Measurements from ENCODE around the gene RAB14.

The RAB14 gene

DNA sequence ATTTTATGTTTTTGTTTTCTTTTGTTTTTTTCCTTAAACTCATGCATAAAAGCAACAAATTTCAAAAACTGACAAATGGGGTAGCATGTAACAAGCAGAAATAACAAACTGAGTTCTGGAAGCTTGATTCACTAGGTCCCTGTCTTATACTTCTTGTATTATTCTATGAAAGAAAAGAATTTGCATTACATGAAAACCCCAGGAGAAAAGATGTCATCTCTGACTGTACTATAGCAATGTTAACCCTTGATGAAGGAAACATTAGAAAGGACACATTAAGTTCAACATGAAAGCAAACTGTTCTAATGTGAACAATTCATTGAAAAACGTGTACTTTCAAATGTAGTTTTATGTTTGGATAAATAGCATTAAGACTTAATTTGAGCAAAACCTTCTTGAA, 9.2 kb downstream of the RAB14 start:
- no peak overlapping the region for H3K4me3 ChIP-seq (ENCODE audit: low read depth, low read length)
- TF ChIP-seq, protein P1, sequence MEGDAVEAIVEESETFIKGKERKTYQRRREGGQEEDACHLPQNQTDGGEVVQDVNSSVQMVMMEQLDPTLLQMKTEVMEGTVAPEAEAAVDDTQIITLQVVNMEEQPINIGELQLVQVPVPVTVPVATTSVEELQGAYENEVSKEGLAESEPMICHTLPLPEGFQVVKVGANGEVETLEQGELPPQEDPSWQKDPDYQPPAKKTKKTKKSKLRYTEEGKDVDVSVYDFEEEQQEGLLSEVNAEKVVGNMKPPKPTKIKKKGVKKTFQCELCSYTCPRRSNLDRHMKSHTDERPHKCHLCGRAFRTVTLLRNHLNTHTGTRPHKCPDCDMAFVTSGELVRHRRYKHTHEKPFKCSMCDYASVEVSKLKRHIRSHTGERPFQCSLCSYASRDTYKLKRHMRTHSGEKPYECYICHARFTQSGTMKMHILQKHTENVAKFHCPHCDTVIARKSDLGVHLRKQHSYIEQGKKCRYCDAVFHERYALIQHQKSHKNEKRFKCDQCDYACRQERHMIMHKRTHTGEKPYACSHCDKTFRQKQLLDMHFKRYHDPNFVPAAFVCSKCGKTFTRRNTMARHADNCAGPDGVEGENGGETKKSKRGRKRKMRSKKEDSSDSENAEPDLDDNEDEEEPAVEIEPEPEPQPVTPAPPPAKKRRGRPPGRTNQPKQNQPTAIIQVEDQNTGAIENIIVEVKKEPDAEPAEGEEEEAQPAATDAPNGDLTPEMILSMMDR (IDR thresholded peaks at IDR 0.05; ENCODE audit: low read depth, low read length): no peak

DNA sequence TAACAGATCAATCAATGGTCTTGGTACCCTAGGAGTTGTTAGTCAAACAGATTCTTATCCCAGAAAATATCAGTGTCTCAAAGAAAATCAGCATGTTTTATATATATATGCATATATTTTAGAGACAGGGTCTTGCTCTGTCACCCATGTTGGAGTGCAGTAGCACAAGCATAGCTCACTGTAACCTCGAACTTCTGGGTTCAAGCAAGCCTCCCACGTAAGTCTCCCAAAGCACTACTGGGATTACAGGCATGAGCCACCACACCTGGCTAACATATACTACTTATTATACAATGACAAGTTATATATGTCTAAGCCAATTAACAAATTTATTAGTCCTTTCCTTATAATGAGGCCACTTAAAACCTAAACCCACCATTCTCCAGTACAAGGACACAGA, 10.4 kb downstream of the RAB14 start:
- TF ChIP-seq, protein P1 (IDR thresholded peaks at IDR 0.05; ENCODE audit: low read depth, low read length): no peak
- no peak overlapping the region for H3K4me3 ChIP-seq (ENCODE audit: low read depth, low read length)

DNA sequence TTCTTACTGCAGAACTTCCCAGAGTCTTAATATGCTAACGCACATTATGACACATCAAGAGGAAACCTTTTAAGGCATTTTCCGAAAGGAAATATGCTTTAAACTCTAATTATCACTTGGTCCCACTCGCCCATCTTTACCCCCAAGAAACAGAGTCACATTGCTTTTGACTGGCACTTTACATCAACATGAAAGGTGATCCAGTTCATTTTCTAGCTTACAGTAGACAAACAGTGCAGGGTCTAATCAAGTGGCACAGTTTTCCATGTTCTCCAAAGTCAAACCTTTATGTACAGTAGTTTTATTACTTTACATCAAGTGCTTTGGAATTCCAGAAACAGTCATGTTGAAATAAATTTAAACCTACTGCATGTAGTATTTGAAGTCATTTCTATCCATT, 12.0 kb downstream of the RAB14 start:
- no peak overlapping the region for H3K4me3 ChIP-seq (ENCODE audit: low read depth, low read length)
- TF ChIP-seq, protein P1 (IDR thresholded peaks at IDR 0.05; ENCODE audit: low read depth, low read length): no peak

DNA sequence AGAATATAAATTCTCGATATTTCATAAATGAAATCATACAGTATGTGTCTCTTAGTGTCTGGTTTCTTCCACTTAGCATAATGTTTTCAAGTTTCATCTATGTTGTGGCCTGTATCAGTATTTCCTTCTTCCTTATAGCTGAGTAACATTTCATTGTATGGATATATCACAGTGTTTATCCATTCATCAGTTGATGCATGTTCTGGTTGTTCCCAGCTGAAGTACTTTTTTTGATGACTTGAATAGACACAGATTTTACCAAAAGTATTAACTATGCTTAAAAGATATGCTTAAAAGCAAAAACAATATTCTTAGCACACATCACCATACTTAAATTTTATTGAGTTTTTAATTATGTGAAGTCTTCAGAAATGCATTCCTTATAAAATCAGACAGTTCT, 12.7 kb downstream of the RAB14 start:
- TF ChIP-seq, protein P1 (IDR thresholded peaks at IDR 0.05; ENCODE audit: low read depth, low read length): no peak
- H3K4me3 ChIP-seq (ENCODE audit: low read depth, low read length): no peak overlapping the region

DNA sequence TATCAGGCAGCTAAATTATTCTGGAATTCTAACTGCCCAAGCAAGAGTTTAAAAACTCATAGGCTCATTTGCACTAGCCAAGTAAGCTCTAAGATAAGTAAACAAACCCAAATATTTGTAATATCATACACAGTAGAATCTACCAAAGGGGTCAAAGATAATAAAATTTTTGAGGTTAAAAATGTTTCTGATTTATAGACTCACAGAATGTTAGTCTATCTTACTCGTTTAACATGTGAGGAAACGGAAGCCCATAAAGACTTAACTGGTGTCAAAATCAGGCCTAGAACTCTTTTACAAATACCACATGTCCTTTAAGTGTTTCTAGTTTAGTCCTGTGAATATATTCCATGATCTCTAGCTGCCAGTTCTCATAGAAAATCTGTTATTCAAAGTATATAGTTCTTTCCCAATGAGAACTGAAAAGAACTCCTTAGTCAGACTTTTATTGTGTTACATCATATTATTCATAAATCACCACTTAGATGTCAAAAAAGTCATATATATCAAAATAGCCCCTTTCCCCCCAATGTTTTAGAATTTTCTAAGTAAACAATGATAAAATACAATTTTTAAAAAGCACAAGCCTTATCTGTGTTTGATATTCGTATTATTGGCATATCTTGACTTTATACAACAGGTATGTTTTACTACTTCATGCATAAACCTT, 13.9 kb downstream of the RAB14 start:
- H3K4me3 ChIP-seq (ENCODE audit: low read depth, low read length): no peak overlapping the region
- TF ChIP-seq, protein P1 (IDR thresholded peaks at IDR 0.05; ENCODE audit: low read depth, low read length): no peak

DNA sequence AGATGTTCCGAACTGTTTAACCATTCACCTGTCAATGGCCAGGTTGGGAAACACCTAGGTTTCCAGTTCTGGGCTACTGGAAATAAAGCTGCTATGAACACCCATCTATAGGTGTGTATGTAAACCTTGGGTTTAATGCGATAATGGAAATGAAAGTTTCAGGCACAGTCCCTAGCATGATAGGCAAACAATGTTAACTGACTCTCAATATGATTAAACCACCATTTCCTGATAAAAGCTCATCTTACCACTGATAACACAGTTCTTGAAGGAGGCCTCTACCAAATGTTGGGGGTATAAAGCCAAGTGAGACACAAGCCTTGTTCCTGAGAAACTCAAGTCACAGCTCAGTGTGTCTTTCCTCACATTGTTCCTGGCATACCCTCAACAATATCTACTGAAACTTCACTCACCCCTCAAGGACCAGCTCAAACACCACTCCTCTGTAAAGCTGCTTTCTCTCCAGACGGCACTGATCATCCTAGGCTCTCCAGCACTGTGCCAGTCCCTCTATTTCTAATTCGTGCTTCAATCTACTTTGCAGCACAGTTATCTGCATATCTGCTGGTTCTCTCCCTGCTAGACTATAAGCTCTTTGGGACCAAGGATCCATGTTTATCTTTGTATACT, 15.8 kb downstream of the RAB14 start:
- no peak overlapping the region for H3K4me3 ChIP-seq (ENCODE audit: low read depth, low read length)
- TF ChIP-seq, protein P1 (IDR thresholded peaks at IDR 0.05; ENCODE audit: low read depth, low read length): no peak

DNA sequence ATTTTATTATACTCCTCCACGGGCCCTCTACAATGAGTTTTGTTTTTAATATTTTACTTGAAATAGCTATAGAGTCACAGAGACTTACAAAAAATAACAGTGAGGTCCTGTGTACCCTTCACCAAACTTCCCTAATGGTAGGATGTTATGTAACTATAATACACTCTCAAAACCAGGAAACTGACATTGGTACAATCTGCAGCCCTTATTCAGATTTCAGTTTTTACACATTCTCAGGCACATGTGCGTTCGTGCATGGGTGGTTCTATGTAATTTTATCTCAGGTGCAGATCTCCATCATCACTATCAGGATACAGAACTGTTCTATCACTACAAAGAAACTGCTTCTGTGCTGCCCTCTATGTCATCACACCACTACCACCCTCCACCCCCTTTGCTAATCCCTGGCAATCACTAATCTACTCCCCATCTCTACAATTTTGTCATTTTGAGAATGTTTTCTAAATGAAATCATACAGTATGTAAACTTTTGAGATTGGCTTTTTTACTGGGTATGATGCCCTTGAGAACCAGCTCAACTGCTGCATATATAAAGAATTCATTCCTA, 16.4 kb downstream of the RAB14 start:
- TF ChIP-seq, protein P1 (IDR thresholded peaks at IDR 0.05; ENCODE audit: low read depth, low read length): no peak

More for the DNA sequence above, 16.4 kb downstream of the RAB14 start:
- H3K4me3 ChIP-seq (ENCODE audit: low read depth, low read length): no peak overlapping the region

Measured in WI38 (cell line).